ENCODE measurements around the gene TMA16. TPM values are rescaled to one million over a fixed set of nuclear protein-coding genes. Genes with fewer than 3 reads are reported as not detected.

The TMA16 gene
- total and polyA plus RNA-seq, 2 of the 8 experiments (the other 6 are each of a cell fraction or from before 2014, with no cell fraction given) = 8.0 to 64.2 TPM

DNA sequence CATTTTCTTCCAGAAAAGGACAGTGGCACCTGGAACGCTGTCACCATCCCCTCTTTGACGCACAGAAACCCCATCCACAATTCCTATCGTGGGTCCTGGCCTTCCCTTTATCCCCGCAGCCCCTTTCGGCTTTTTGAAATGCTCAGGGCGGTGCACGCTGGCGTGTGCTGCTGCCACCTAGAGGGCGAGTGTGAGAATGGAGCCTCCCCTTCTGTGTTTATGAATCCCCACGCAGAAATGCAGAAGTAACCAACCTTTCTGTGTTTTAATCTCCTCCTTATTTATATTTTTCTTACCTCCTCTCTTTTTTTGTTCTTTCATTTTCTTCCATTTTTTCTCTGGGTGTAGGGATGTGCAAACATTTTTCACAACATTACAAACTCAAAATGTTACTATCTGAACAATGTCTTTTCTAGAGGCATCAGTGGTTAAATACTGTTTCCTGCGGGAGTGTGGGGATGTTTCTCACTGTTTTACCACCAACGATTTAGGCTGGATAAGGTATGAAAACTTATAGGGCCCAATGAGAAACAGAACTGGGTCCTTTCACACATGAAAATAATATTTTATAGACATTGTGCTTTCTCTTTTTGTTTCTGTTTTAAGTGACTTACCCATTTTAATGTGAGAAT lies 50.0 kb downstream of the TMA16 start (continued):
- TF ChIP-seq RAD21 (IDR thresholded peaks at IDR 0.05 in 1 of 2, conservative IDR thresholded peaks at IDR 0.05 in 1 of 2; ENCODE audit: low read depth in 2 of 2, low read length in 2 of 2) (peak; percentile 78 to 79), NRF1 (IDR thresholded peaks at IDR 0.05; ENCODE audit: low read depth, low read length) (no peak), TEAD4 (IDR thresholded peaks at IDR 0.05; ENCODE audit: low read depth, low read length) (peak; percentile 17; the same call in 1 of the 2 replicates), KDM5A (IDR thresholded peaks at IDR 0.05; ENCODE audit: low read length) (no peak), RBBP5 (IDR thresholded peaks at IDR 0.05; ENCODE audit: borderline replicate concordance, low read depth, low read length) (no peak), SRF (IDR thresholded peaks at IDR 0.05; ENCODE audit: low read depth, low read length) (no peak), EGR1 (IDR thresholded peaks at IDR 0.05; ENCODE audit: borderline replicate concordance, low read depth, low read length) (no peak), TAF7 (optimal IDR thresholded peaks at IDR 0.05; ENCODE audit: borderline replicate concordance, low read depth, low read length) (no peak), KDM4A (IDR thresholded peaks at IDR 0.05; ENCODE audit: low read depth, low read length, severe bottlenecking) (no peak), BACH1 (IDR thresholded peaks at IDR 0.05; ENCODE audit: low read length) (peak; percentile 41; the same call in 1 of the 2 replicates), USF2 (IDR thresholded peaks at IDR 0.05; ENCODE audit: low read length) (no peak), POU5F1 (IDR thresholded peaks at IDR 0.05; ENCODE audit: low read depth, low read length) (no peak), E2F6 (IDR thresholded peaks at IDR 0.05) (no peak), HDAC6 (IDR thresholded peaks at IDR 0.05; ENCODE audit: low read depth, low read length) (no peak), CEBPB (IDR thresholded peaks at IDR 0.05; ENCODE audit: low read depth, low read length) (no peak), POLR2A (IDR thresholded peaks at IDR 0.05; ENCODE audit: control extremely low read depth in 1 of 2, low read depth in 2 of 2, low read length in 2 of 2) (no peak), RXRA (IDR thresholded peaks at IDR 0.05; ENCODE audit: insufficient read depth, low read depth, low read length) (no peak), FOSL1 (IDR thresholded peaks at IDR 0.05; ENCODE audit: insufficient read depth, low read depth, low read length) (no peak), TAF1 (IDR thresholded peaks at IDR 0.05; ENCODE audit: low read depth, low read length) (no peak), SIRT6 (IDR thresholded peaks at IDR 0.05; ENCODE audit: low read length) (no peak), TCF12 (IDR thresholded peaks at IDR 0.05; ENCODE audit: low read depth, low read length) (no peak)
- TF ChIP-seq, protein P1, sequence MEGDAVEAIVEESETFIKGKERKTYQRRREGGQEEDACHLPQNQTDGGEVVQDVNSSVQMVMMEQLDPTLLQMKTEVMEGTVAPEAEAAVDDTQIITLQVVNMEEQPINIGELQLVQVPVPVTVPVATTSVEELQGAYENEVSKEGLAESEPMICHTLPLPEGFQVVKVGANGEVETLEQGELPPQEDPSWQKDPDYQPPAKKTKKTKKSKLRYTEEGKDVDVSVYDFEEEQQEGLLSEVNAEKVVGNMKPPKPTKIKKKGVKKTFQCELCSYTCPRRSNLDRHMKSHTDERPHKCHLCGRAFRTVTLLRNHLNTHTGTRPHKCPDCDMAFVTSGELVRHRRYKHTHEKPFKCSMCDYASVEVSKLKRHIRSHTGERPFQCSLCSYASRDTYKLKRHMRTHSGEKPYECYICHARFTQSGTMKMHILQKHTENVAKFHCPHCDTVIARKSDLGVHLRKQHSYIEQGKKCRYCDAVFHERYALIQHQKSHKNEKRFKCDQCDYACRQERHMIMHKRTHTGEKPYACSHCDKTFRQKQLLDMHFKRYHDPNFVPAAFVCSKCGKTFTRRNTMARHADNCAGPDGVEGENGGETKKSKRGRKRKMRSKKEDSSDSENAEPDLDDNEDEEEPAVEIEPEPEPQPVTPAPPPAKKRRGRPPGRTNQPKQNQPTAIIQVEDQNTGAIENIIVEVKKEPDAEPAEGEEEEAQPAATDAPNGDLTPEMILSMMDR (IDR thresholded peaks at IDR 0.05; ENCODE audit: control extremely low read depth in 1 of 3, insufficient read depth in 1 of 3, low read depth in 1 of 3, low read length in 3 of 3) = peak; percentile 82 to 88 (median 84)
